GM20000 (cell line): ENCODE results near the gene TXNDC17.
"Not testable (repeated sequence)": the region's sequence is repeated elsewhere in the genome, so short reads cannot be mapped to it uniquely, and the experiment has no call there.

Experiments
- DNase-seq: peaks from one replicate; pipeline ENCODE4 v3.0.0; 2012; ENCODE audit warnings: low spot score
- CTCF ChIP-seq: IDR thresholded peaks from 2 replicates; pipeline ENCODE4 v1.5.1; 2012; ENCODE audit warnings: mild to moderate bottlenecking, control low read depth; ENCODE audit errors: extremely low read depth, missing control alignments

TXNDC17 gene

GRCh38 chr17:6642592-6642991 lies 1.7 kb downstream of the TXNDC17 start:
- DNase-seq, result no peak
- TF ChIP-seq CTCF, result no peak

GRCh38 chr17:6643451-6644125 lies 2.7 kb downstream of the TXNDC17 start:
- no peak for TF ChIP-seq CTCF
- no peak for DNase-seq

GRCh38 chr17:6648181-6648580 lies 7.3 kb downstream of the TXNDC17 start:
- peak; percentile 28 for DNase-seq
- TF ChIP-seq CTCF, result peak; percentile 20

GRCh38 chr17:6651354-6651918 lies 10.6 kb downstream of the TXNDC17 start, which contains the start of the genes C17orf100 and MED31:
Gene C17orf100 (plus strand): TSS chr17:6651762. CDS start chr17:6651914, 152 bp downstream.
Gene MED31 (minus strand): TSS chr17:6651605. CDS start chr17:6651528, 77 bp downstream.
- peak; percentile 97 for DNase-seq
- no peak for TF ChIP-seq CTCF

- peak; percentile 59 for DNase-seq
- no peak for TF ChIP-seq CTCF
These were observed 11.1 kb downstream of the TXNDC17 start for GRCh38 chr17:6651919-6652452.

GRCh38 chr17:6654841-6655731 lies 14.2 kb downstream of the TXNDC17 start:
- no peak for DNase-seq
- TF ChIP-seq CTCF, result no peak

GRCh38 chr17:6655732-6656361 lies 15.0 kb downstream of the TXNDC17 start:
- DNase-seq, result not testable (repeated sequence)

- peak; percentile 60 for DNase-seq
These were observed 16.2 kb downstream of the TXNDC17 start for GRCh38 chr17:6656797-6657632.
